Measurements from ENCODE around the gene PLCL2.

DNA sequence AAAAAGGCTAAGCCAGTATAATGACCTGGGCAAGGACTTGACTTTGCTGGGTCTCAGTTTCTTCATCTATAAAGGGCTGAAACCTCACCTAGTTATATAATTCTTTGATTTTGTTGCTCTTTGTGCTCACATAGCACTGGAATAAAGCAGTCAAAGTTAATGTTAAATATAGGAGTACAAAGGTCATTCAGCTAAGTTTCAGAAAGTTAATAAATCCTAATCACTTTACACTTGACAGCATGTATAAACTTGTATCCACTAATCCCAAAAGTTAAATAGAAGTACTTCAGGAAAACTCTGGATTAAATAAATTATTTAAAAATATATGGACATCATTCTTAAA, 33.9 kb downstream of the PLCL2 start:
- TF ChIP-seq, protein P1, sequence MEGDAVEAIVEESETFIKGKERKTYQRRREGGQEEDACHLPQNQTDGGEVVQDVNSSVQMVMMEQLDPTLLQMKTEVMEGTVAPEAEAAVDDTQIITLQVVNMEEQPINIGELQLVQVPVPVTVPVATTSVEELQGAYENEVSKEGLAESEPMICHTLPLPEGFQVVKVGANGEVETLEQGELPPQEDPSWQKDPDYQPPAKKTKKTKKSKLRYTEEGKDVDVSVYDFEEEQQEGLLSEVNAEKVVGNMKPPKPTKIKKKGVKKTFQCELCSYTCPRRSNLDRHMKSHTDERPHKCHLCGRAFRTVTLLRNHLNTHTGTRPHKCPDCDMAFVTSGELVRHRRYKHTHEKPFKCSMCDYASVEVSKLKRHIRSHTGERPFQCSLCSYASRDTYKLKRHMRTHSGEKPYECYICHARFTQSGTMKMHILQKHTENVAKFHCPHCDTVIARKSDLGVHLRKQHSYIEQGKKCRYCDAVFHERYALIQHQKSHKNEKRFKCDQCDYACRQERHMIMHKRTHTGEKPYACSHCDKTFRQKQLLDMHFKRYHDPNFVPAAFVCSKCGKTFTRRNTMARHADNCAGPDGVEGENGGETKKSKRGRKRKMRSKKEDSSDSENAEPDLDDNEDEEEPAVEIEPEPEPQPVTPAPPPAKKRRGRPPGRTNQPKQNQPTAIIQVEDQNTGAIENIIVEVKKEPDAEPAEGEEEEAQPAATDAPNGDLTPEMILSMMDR (IDR thresholded peaks at IDR 0.05), result no peak
- no peak for TF ChIP-seq EZH2 (IDR thresholded peaks at IDR 0.05; ENCODE audit: borderline replicate concordance, insufficient read depth, low read depth, low read length, poor library complexity, severe bottlenecking)

Measured in B cell (primary cell).